Sigmoid colon (tissue), 4 donors: Measurements from ENCODE around the gene CCDC157.

Source experiments
- CTCF ChIP-seq, 4 experiments: fragments of 450-650 bp in 3 of 4; fragments of 200-600 bp in 1 of 4; IDR thresholded peaks; one replicate each; pipeline ENCODE4 v1.5.1; 2016 to 2019; ENCODE audit warnings: antibody characterized with exemption in 4 of 4, mild to moderate bottlenecking in 3 of 4, moderate library complexity in 2 of 4
- EP300 ChIP-seq, 4 donors: sonication (generic); formaldehyde crosslinking; IDR thresholded peaks; one replicate each; pipeline ENCODE4 v1.6.1; 2017; ENCODE audit warnings: antibody characterized with exemption in 4 of 4
- POLR2A ChIP-seq, 2 donors: fragments of 450-650 bp; IDR thresholded peaks; one replicate each; pipeline ENCODE4 v1.6.1; 2016; ENCODE audit warnings: antibody characterized with exemption in 2 of 2, mild to moderate bottlenecking in 2 of 2, moderate library complexity in 2 of 2
- POLR2AphosphoS5 ChIP-seq, 4 donors: sonication (generic); formaldehyde crosslinking; IDR thresholded peaks; one replicate each; pipeline ENCODE4 v1.6.1; 2017; ENCODE audit warnings: antibody characterized with exemption in 4 of 4

- TF ChIP-seq CTCF (IDR thresholded peaks at IDR 0.05): no peak
- TF ChIP-seq EP300 (IDR thresholded peaks at IDR 0.05): no peak
- no peak for TF ChIP-seq POLR2A (IDR thresholded peaks at IDR 0.05)
- TF ChIP-seq POLR2AphosphoS5 (IDR thresholded peaks at IDR 0.05): no peak
These were observed 36.5 kb downstream of the CCDC157 start for GRCh38 chr22:30393322-30393680.
